Stimulated activated CD4-positive, alpha-beta T cell treated with anti-CD3 and anti-CD28 coated beads, TNF-alpha, amount 100 ng/mL, for 4 hours (primary cell): ENCODE results near the gene IL22RA2.

ENCODE experiments used
- DNase-seq, 3 experiments: peaks; one replicate each; pipeline ENCODE4 v3.0.0-alpha.2; 2020; ENCODE audit warnings: low read depth in 3 of 3

Gene IL22RA2

GRCh38 chr6:137095651-137096238 is 77.7 kb downstream of the IL22RA2 start:
- no peak for DNase-seq

GRCh38 chr6:137095093-137095492 is 78.4 kb downstream of the IL22RA2 start:
- DNase-seq = no peak

- peak in 2 of 3 experiments; percentile 7 to 13 for DNase-seq
These were observed 78.9 kb downstream of the IL22RA2 start for GRCh38 chr6:137094411-137095008.
